Fibroblast of peridontal ligament (primary cell): ENCODE measurements around the gene PTGIS.

Experiments
- DNase-seq: peaks from one replicate; pipeline ENCODE4 v3.0.0-alpha.2; 2010; ENCODE audit errors: extremely low read depth

Gene PTGIS

DNA sequence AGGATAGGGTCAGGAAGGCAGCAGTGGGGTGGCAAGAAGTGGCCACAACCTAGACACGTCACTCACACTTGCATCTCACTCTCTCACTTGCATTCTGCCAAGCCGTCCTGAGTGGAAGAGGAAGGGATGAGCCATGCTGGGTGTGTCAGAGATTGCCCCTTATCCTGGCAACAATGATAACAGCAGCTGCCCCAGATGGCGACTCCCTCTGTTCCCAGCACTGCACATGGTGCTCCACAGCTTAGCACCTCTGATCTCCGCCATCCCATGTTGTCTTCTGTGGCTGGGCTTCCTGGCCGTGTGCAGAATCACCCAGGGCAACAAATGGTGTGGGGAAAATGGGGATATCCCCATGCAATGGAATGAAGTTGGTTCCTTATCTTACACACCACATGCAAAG, 96.5 kb downstream of the PTGIS start:
- DNase-seq = no peak

DNA sequence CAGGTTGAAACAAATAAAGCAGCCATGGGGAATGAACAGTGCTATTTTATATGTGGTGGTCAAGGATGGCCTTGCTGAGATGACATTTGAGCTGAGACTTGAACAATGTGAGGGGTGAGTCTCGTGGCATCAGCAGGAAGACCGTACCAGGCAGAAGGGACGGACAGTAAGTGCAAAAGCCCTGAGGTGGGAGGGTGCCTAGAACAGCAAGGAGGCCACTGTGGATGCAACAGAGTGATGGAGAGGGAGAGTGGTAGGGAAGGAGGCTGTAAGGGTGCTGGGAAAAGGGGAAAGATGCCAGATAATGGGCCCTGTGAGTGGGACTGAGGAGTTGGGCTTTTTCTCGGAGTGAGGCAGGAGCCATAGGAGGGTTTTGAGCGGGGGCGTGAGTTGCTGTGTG, 97.0 kb downstream of the PTGIS start:
- no peak for DNase-seq

DNA sequence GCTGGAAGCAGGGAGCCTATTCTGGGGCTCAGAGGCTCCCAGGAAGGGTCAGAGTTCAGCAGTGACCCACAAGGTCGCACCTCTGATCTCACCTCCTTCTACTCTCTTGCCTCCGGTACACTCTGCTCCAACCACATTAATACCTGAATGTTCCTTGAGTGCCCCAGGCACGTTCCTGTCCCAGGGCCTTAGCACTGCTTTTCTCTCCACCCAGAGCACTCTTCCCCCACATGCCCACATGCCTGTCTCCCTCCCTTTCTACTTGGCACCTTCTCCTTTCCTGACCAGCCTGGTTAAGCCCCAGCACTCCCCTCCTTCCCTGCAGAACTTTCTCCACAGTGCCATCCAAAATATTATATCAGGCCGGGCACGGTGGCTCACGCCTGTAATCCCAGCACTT, 98.9 kb downstream of the PTGIS start:
- DNase-seq = no peak

DNA sequence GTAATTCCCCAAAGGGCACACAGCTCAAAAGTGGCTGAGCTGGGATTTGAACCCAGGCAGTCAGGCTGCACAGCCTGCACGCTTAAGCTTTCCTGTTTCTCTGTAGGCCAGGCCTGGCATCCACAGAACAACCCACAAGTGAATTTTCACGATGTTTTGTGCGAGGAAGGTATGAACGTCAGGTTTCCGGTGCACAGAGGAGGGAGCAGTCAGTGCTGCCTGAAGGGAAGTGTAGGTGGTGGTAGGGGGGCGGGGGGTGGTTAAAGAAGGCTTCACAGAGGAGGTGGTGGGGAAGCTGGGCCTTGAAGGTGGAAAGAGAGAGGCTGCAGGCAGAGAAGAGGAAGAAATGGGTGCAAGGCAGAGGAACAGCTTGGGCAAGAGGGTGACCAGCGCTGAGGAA, 99.5 kb downstream of the PTGIS start:
- no peak for DNase-seq

DNA sequence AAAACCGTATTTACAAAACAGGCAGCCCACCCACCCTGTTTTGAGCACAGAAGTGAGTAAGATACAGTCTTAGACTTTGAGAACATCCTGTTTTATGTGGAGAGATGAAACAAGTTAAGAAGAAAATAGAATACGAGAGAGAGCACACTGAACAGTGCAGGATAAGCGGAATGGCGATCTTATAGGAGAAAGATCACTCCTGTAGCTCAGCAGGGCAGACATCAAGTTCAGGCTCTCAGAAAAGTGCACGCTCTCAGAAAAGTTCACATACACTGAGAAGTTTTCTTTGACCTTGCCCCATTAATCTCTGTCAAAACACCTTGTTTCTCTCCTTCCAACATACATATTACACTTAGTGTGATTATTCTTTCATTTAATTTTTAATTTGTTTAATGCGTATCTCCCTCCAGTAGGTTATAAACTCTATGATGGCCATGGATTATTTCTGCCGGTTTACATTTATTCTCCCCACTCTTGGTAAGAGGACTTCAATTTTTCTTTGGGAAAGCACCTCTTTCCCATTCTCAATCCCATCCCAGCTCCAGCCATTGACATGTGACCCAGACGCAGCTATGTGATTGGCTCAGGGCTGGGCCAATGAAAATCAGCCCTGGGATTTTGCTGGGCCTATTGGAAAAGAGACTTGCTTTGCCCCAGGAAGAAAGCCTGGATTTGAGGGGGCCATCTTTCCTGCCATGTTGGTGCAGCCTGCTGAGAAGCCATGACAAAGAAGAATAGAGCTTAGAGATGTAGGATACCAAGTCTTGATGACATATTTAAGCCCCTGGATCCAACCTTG, 101.6 kb downstream of the PTGIS start:
- DNase-seq = no peak

DNA sequence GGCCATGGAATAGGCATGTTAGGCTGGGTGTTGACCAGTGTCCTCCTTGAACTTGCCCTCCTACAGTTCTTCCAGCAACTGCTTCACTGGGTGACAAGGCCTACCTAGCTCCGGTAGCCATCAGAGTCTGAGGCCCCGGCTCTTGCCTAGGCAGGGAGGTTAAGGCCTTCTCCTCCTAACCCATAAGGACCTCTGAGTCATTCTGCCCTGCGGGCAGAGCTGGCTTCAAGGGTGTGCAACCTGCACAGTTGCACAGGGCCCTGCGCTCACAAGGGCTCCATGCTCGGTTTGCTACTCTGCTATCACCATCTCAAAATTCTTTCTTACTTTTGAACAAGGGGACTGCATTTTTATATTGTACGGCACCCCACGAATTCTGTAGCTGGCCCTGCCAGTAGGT, 103.4 kb downstream of the PTGIS start:
- no peak for DNase-seq

DNA sequence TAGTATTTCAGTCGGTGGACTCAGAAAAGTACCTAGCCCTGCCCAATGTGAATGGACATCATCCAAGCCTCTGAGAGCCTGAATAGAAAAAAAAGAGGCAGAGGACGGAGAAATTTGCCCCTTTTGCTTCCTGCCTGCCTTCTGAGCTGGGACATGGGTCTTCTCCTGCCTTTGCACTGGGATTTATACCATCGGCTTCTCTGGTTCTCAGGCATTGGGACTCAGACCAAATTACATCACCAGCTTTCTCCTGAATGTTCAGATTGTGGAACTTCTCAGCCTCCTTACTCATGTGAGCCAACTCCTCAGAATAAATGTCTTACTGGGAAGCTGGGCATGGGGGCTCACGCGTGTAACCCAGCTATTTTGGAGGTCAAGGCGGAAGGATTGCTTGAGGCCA, 105.3 kb downstream of the PTGIS start:
- DNase-seq = no peak

DNA sequence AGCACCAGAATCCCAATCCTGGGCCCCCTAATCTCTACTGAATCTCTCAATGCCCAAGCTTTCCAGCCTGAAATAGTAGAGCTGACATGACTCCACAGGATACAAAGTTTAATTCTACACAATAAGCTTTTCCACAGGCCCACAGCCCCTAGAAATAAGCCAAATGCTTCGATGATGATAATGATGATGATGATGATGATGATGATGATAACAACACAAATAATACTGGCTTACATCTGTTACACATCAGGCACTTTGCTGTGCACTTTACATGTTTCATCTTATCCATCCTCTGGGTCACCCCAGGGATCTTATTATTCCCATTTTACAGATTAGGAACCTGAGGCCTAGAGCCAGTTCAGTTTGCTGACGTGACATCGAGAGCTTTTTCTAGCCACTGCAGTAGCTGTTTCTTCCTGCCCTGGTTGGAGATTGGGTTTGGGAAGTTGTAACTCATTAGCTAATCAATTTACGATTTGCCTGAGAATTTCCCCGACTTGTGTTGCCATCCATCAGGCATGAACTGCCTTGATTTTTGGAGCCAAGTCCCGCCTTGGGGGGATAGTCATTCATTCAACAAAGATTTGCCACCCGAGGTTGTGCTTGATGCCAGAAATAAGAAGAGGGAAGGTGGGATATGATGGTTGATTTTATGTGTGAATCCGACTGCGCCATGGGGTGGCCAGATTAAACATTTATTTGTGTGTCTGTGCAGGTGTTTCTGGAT, 105.9 kb downstream of the PTGIS start:
- DNase-seq = no peak

DNA sequence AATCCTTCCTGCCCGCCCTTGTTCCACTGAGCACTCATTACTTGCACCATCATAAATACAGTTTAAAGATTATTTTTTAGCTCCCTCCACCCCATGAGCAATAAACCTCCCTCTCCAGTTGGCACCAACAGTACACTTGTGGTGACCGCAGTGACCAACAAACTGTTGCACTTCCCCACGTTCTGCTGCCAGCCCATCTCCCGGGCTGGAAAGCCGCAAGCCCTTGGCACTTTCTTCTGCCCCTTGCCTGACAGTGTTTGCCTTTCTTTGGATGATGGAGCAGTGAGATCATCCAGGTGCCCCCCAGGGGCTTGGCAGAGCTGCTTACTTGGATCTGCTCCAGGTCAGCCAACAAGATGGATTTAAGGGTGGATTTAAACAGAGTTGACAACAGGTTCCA, 107.0 kb downstream of the PTGIS start:
- DNase-seq = no peak

DNA sequence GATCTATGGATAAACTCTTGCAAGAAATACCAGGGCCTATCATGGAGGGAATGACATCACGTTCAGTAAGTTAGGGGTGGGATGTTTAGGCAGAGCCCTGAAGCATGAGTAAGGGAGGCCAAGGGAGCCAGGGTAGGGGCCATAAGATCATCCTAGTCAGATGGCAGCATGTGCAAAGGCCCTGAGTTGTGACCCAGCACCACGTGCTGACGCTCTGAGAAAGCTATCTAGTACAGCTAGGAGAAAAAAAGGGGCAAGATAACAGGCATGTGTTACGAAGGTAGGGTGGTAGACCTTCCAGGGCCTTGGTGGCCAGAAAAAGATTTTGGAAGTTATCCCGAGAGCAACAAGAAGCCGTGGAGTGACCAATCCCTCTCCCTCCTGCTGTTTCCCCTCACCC, 107.8 kb downstream of the PTGIS start:
- no peak for DNase-seq

DNA sequence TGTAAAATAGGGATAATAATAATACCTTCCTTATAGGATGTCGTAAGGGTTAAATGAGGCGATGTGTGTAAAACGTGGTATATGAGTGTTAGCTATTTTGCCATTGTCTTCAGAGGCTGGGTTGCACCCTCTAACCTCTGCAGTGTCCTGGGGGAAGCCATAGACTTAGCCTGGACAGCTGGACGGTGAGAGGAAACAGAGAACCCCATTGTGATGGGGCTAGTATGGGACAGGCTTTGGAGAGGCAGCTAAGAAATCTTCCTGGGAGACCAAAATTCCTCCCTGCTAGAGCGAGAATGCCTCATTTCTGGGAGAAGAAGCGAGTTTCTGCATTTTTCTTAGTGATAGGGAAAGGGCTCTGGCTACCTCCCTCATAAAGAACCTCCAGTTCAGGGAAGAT, 108.3 kb downstream of the PTGIS start:
- DNase-seq = no peak

DNA sequence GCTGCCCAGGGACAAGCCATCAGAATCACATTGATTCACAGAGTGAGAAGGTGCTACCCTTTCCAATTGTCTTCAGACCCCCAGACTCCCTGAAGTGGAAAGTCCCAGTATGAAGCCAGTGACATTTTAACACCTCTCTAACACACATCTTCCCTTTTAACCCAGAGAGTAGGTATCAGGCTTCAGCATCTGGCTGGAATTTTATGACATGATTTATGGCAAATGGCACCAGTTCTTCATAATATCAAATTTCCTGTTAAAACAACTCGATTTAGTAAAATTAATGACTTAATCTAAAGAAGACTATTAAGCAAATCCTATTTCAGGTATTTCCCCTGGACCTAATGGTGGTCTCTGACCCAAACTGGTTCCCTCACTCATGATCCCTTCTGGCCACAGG, 110.5 kb downstream of the PTGIS start:
- DNase-seq = no peak

DNA sequence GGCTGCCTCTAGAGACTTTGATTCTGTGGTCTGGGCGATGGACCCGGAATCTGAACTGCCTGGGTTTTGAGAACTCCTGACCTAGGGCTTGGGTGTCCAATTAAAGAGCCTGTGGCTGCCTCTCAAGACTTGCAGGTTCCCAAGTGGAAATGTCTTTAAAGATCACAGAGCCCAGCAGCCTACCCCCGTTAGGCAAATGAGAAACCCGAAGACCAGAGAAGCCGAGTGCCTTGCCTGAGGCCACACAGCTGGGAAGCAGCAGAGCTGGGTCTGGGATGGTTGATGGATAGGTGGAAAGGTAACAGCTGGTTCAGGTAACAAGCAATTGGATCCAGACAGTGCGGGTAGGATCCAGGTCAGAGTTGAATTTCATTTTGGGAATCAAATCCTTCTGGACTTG, 111.3 kb downstream of the PTGIS start:
- no peak for DNase-seq

DNA sequence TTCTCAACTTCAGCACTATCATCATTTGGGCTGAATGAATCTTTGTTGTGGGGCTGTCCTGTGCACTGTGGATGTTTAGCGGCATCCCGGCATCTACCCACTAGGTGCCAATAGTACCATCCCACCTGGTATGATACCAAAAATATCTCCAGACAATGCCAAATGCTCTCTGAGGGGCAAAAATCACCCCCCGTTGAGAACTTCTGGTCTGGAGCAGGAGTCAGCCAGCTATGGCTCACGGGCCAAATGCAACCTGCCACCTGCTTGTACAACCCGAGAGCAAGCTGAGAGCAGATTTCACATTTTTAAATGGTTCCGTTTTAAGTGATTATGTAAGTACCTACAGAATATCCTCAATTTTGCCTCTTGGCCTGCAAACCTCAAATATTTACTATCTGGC, 112.2 kb downstream of the PTGIS start:
- no peak for DNase-seq
